B cell (primary cell): ENCODE results near the gene PHYH. TPM values are rescaled to one million over a fixed set of nuclear protein-coding genes. Genes with fewer than 3 reads are reported as not detected.
"Not testable (repeated sequence)": the region's sequence is repeated elsewhere in the genome, so short reads cannot be mapped to it uniquely, and the experiment has no call there.

Experiments used
- ATAC-seq: fragments of 200-7000 bp; cut with Tn5 transposase; one replicate; pipeline ENCODE4 v1.10.0; 2021; ENCODE audit warnings: low read depth, mild to moderate bottlenecking, moderate number of reproducible peaks, moderate library complexity
- CTCF ChIA-PET: fragments of 350-600 bp; sonication (Branson Sonifier 250); formaldehyde crosslinking; loops from one replicate; lab custom pipeline; 2021; ENCODE audit warnings: antibody characterized with exemption, inconsistent platforms; lab: Charles Lee
- POLR2A ChIA-PET: fragments of 350-600 bp; sonication (Branson Sonifier 250); formaldehyde crosslinking; loops from one replicate; lab custom pipeline; 2021; ENCODE audit warnings: antibody characterized with exemption; lab: Charles Lee
- DNase-seq: peaks from one replicate; pipeline ENCODE4 v3.0.0; 2013
- H2AFZ ChIP-seq: 2 replicates; pipeline ENCODE4 v1.6.1; 2012; ENCODE audit warnings: mild to moderate bottlenecking, low read depth, low read length; ENCODE audit not compliant: insufficient read depth, poor library complexity, severe bottlenecking
- H3K27ac ChIP-seq, 2 donors: 1 replicate in 1 of 2; 2 replicates in 1 of 2; pipeline ENCODE4 v1.5.1; 2012 to 2013; ENCODE audit warnings: low read length in 2 of 2, mild to moderate bottlenecking in 2 of 2, moderate library complexity in 1 of 2
- H3K27me3 ChIP-seq, 4 experiments: fragments of 200-600 bp in 1 of 4; sonication (generic) in 1 of 4; replicated peaks in 1 of 4; 1 replicate in 2 of 4; 2 replicates in 2 of 4; pipeline versions ENCODE4 v1.6.1 to v1.7.0; 2013 to 2016; ENCODE audit warnings: low read length in 3 of 4, mild to moderate bottlenecking in 2 of 4, mixed read lengths in 1 of 4, moderate library complexity in 1 of 4; ENCODE audit not compliant: insufficient read depth in 4 of 4, control insufficient read depth in 3 of 4; ENCODE audit errors: control extremely low read depth in 1 of 4
- H3K36me3 ChIP-seq, 2 experiments: replicated peaks in 1 of 2; 1 replicate in 1 of 2; 2 replicates in 1 of 2; pipeline versions ENCODE4 v1.6.1 to v1.7.1; 2013; ENCODE audit warnings: low read length in 1 of 2; ENCODE audit not compliant: insufficient read depth in 2 of 2, control insufficient read depth in 1 of 2; ENCODE audit errors: control extremely low read depth in 1 of 2, extremely low read depth in 1 of 2
- H3K4me1 ChIP-seq, 2 donors: fragments of 200-600 bp in 1 of 2; sonication (generic) in 1 of 2; 1 replicate in 1 of 2; 2 replicates in 1 of 2; pipeline versions ENCODE4 v1.5.1 to v1.6.1; 2013 to 2017; ENCODE audit warnings: low read length in 2 of 2; ENCODE audit not compliant: control insufficient read depth in 2 of 2, insufficient read depth in 2 of 2
- H3K4me2 ChIP-seq: replicated peaks from 2 replicates; pipeline ENCODE3; 2012; ENCODE audit warnings: mild to moderate bottlenecking, low read depth, low read length; ENCODE audit not compliant: poor library complexity, severe bottlenecking
- H3K4me3 ChIP-seq, 5 experiments: fragments of 200-600 bp in 1 of 5; sonication (generic) in 1 of 5; 1 replicate in 3 of 5; 2 replicates in 2 of 5; pipeline versions ENCODE4 v1.5.1 to v1.7.0; 2011 to 2016; ENCODE audit warnings: low read length in 4 of 5, mild to moderate bottlenecking in 4 of 5, low read depth in 2 of 5, control low read depth in 1 of 5, moderate library complexity in 1 of 5; ENCODE audit not compliant: insufficient read depth in 1 of 5; ENCODE audit errors: control extremely low read depth in 1 of 5, extremely low read depth in 1 of 5
- H3K79me2 ChIP-seq: fragments of 200-600 bp; sonication (generic); one replicate; pipeline ENCODE4 v1.6.0; 2016; ENCODE audit warnings: low read length; ENCODE audit not compliant: control insufficient read depth, insufficient read depth
- H3K9ac ChIP-seq: fragments of 200-600 bp; sonication (generic); 2 replicates; pipeline ENCODE4 v1.6.1; 2017; ENCODE audit warnings: mild to moderate bottlenecking, low read length, moderate library complexity
- H3K9me3 ChIP-seq, 3 donors: one replicate each; pipeline versions ENCODE4 v1.6.1 to v1.7.1; 2013; ENCODE audit warnings: low read length in 2 of 3; ENCODE audit not compliant: control insufficient read depth in 2 of 3, insufficient read depth in 1 of 3; ENCODE audit errors: control extremely low read depth in 1 of 3
- H4K20me1 ChIP-seq: 2 replicates; pipeline ENCODE4 v1.6.0; 2012; ENCODE audit warnings: mild to moderate bottlenecking, low read length; ENCODE audit not compliant: insufficient read depth, control insufficient read depth, poor library complexity, severe bottlenecking
- H3K27ac Mint-ChIP-seq: one replicate; pipeline ENCODE4 v1.8.0; 2021; ENCODE audit warnings: mixed read lengths
- H3K27me3 Mint-ChIP-seq: one replicate; pipeline ENCODE4 v1.8.0; 2021; ENCODE audit warnings: mixed read lengths
- H3K4me1 Mint-ChIP-seq: one replicate; pipeline ENCODE4 v1.8.0; 2021; ENCODE audit warnings: mixed read lengths
- H3K4me3 Mint-ChIP-seq: one replicate; pipeline ENCODE4 v1.8.0; 2021; ENCODE audit warnings: mixed read lengths
- H3K9me3 Mint-ChIP-seq: one replicate; pipeline ENCODE4 v1.8.0; 2022; ENCODE audit warnings: mixed read lengths; ENCODE audit not compliant: insufficient read depth
- CTCF ChIP-seq: fragments of 200-600 bp; IDR thresholded peaks from one replicate; pipeline ENCODE4 v1.8.0; 2022; ENCODE audit warnings: antibody characterized with exemption, mild to moderate bottlenecking
- EZH2 ChIP-seq: IDR thresholded peaks from 2 replicates; pipeline ENCODE4 v1.6.1; 2012; ENCODE audit warnings: borderline replicate concordance, low read depth, mild to moderate bottlenecking, moderate library complexity, low read length; ENCODE audit not compliant: insufficient read depth, poor library complexity, severe bottlenecking
- WGBS: methylation state at CpG from one replicate; pipeline ENCODE4 v1.1.5; 2013; ENCODE audit warnings: missing lambda C conversion rate; ENCODE audit not compliant: insufficient coverage; 5-methylcytosine and 5-hydroxymethylcytosine counted together
- intact Hi-C: fragments of 100-400 bp; cut with micrococcal nuclease; formaldehyde crosslinking; loops from one replicate; pipeline ENCODE4 v1.10.0; 2022
- polyA plus RNA-seq: library from polyadenylated mRNA; depleted of rRNA; stranded (reverse); fragments of >200 nt; gene quantifications from 2 replicates; pipeline ENCODE4 v1.2.3, GENCODE V29; 2012
- total RNA-seq, 2 donors: library from RNA; stranded (reverse); fragments of 120-200 nt in 1 of 2; gene quantifications; 1 replicate in 1 of 2; 2 replicates in 1 of 2; pipeline versions ENCODE4 v1.2.3 to v1.2.4, GENCODE V29; 2013 to 2022

PHYH gene
- total and polyA plus RNA-seq, 2 donors (not counting 1 experiment from before 2014, with no cell fraction given) = 3.1 to 9.7 TPM

- ChIA-PET CTCF (no interaction called here), POLR2A (no interaction called here)
- H3K4me1 Mint-ChIP-seq = no peaks in the 10 kb centered on the region
- H3K9me3 ChIP-seq = no peaks in the 10 kb centered on the region
- H3K4me2 ChIP-seq = no peak overlapping the region
- H3K9ac ChIP-seq = no peak overlapping the region
- TF ChIP-seq EZH2 = no peak
- no peak for TF ChIP-seq CTCF
- no peaks in the 10 kb centered on the region for H3K9me3 Mint-ChIP-seq
- H3K27ac Mint-ChIP-seq = no peak overlapping the region
- DNase-seq (no peak), ATAC-seq (no peak)
- no peaks in the 10 kb centered on the region for H3K36me3 ChIP-seq
- no peaks in the 10 kb centered on the region for H4K20me1 ChIP-seq
- H3K4me1 ChIP-seq = no peaks in the 10 kb centered on the region
- peaks cover 5% of the 10 kb centered on the region for H3K27me3 Mint-ChIP-seq
- peaks cover 0 to 3% (median 0%) of the 10 kb centered on the region in 4 experiments for H3K27me3 ChIP-seq
- H3K4me3 Mint-ChIP-seq = no peak overlapping the region
- H3K27ac ChIP-seq = no peak overlapping the region
- no CpG with 5 or more reads among the region's 4 CpGs for WGBS
- intact Hi-C loops = no loop called here
- no peak overlapping the region for H2AFZ ChIP-seq
- no peaks in the 10 kb centered on the region for H3K79me2 ChIP-seq
- H3K4me3 ChIP-seq = no peak overlapping the region
Observed at GRCh38 chr10:13247784-13248183, 52.1 kb downstream of the PHYH start.

DNA sequence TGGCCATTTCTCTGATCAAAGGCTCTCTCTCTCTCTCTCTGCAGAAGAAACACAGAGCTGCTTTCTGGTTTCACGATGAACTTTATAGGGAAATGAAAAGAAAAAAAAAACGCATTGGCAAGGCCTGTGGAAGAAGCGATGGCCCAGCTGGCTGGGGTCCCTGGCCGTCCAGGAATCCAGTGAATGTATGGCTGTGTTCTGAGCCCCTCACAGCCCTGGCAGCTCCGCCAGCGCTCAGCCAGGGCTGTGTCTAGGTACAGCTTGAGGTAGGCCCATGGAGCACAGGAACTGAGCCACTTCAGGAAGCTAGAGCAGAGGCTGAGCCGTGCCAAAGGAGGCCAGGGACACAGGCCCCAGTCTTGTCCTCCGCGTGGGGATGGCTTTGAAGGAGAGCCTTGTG is 52.6 kb downstream of the PHYH start:
- ChIA-PET CTCF (no interaction called here), POLR2A (no interaction called here)
- Mint-ChIP-seq H3K9me3 (no peaks in the 10 kb centered on the region), H3K27me3 (peaks cover 5% of the 10 kb centered on the region), H3K4me1 (no peaks in the 10 kb centered on the region), H3K27ac (no peak overlapping the region), H3K4me3 (no peak overlapping the region)
- no peak for TF ChIP-seq CTCF
- TF ChIP-seq EZH2 = no peak
- Histone ChIP-seq H3K9me3 (no peaks in the 10 kb centered on the region), H3K4me1 (no peaks in the 10 kb centered on the region), H3K27ac (no peak overlapping the region), H3K4me3 (no peak overlapping the region), H3K79me2 (no peaks in the 10 kb centered on the region), H3K4me2 (no peak overlapping the region), H3K9ac (no peak overlapping the region), H4K20me1 (no peaks in the 10 kb centered on the region), H3K27me3 (peaks cover 0 to 3% (median 0%) of the 10 kb centered on the region in 4 experiments), H2AFZ (no peak overlapping the region), H3K36me3 (no peaks in the 10 kb centered on the region)
- intact Hi-C loops = no loop called here
- ATAC-seq (no peak), DNase-seq (no peak)
- 92% methylated on average over 9 of the region's 9 CpGs for WGBS

DNA sequence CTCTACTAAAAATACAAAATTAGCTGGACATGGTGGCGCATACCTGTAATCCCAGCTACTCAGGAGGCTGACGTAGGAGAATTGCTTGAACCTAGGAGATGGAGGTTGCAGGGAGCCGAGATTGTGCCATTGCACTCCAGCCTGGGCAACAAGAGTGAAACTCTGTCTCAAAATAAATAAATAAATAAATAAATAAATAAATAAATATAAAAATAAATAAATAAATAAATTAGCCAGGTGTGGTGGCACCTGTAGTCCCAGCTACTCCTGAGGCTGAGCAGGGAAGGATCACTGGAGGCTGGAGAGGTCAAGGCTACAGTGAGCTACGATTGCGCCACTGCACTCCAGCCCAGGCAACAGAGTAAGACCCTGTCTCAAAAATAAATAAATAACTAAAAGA is 57.6 kb downstream of the PHYH start:
- not testable (repeated sequence) for H3K9me3 Mint-ChIP-seq
- no CpG with 5 or more reads among the region's 5 CpGs for WGBS

More for the DNA sequence above, 57.6 kb downstream of the PHYH start:
- H3K79me2 ChIP-seq, POLR2A ChIA-PET, CTCF ChIA-PET, H3K4me2 ChIP-seq, H3K4me3 ChIP-seq, H2AFZ ChIP-seq, H3K27me3 ChIP-seq, H3K36me3 ChIP-seq, H3K27ac ChIP-seq, DNase-seq, ATAC-seq, H3K27ac Mint-ChIP-seq, H3K4me1 ChIP-seq, H4K20me1 ChIP-seq, H3K4me3 Mint-ChIP-seq, H3K9me3 ChIP-seq, H3K27me3 Mint-ChIP-seq, intact Hi-C loops, H3K4me1 Mint-ChIP-seq, H3K9ac ChIP-seq: not testable (repeated sequence)
